ENCODE results near the gene SAP25. TPM values are rescaled to one million over a fixed set of nuclear protein-coding genes. Genes with fewer than 3 reads are reported as not detected.

Gene SAP25
- polyA plus RNA-seq, 1 donor (not counting 4 experiments of a cell fraction or from before 2014, with no cell fraction given): 0.16 TPM

- dilution Hi-C loops (cut with MboI; ENCODE audit: extremely low pct_ligation_motif_present, low sequenced_read_pairs): no loop called here
- Histone ChIP-seq H4K20me1 (ENCODE audit: control insufficient read depth, extremely low read depth, insufficient read depth, low read length) (no peaks in the 10 kb centered on the region), H3K9me3 (ENCODE audit: control insufficient read depth, low read depth, low read length) (no peaks in the 10 kb centered on the region), H3K9me1 (ENCODE audit: control insufficient read depth, extremely low read depth, insufficient read depth, low read length) (no peaks in the 10 kb centered on the region), H3K4me2 (ENCODE audit: control insufficient read depth, extremely low read depth, insufficient read depth, low read depth, low read length) (peak overlapping the region; percentile 91), H3K27ac (ENCODE audit: control insufficient read depth, insufficient read depth, low read length) (peak overlapping the region; percentile 68), H3K9ac (ENCODE audit: control insufficient read depth, extremely low read depth, insufficient read depth, low read length) (peak overlapping the region; percentile 55), H3K27me3 (ENCODE audit: control insufficient read depth, extremely low read depth, insufficient read depth, low read length) (no peaks in the 10 kb centered on the region), H3K79me2 (ENCODE audit: control insufficient read depth, insufficient read depth, low read length) (no peaks in the 10 kb centered on the region), H2AFZ (ENCODE audit: control insufficient read depth, low read length) (peak overlapping the region; percentile 82), H3K36me3 (ENCODE audit: control insufficient read depth in 2 of 2, extremely low read depth in 1 of 2, insufficient read depth in 2 of 2, low read length in 2 of 2) (peaks cover 0 to 3% of the 10 kb centered on the region in 2 experiments), H3K4me3 (ENCODE audit: control insufficient read depth in 2 of 3, extremely low read depth in 1 of 3, insufficient read depth in 2 of 3, low read depth in 1 of 3, low read length in 3 of 3) (peak overlapping the region in 2 of 3 experiments; percentile 36 to 44), H3K4me1 (ENCODE audit: control insufficient read depth, extremely low read depth, insufficient read depth, low read length) (peaks cover 17% of the 10 kb centered on the region)
- TF ChIP-seq EZH2 (IDR thresholded peaks at IDR 0.05; ENCODE audit: low read length) (no peak), CTCF (optimal IDR thresholded peaks at IDR 0.05 in 1 of 3, IDR thresholded peaks at IDR 0.05 in 1 of 3, conservative IDR thresholded peaks at IDR 0.05 in 1 of 3; ENCODE audit: extremely low read depth in 1 of 3, insufficient read depth in 2 of 3, low read length in 3 of 3) (no peak)
- DNase-seq (ENCODE audit: low read depth, low spot score): no peak
- peak; percentile 41 for FAIRE-seq
Observed at GRCh38 chr7:100545360-100546128, 28.2 kb downstream of the SAP25 start.

GRCh38 chr7:100544967-100545359, 28.7 kb downstream of the SAP25 start:
- H4K20me1 ChIP-seq (ENCODE audit: control insufficient read depth, extremely low read depth, insufficient read depth, low read length): no peaks in the 10 kb centered on the region
- peaks cover 0 to 3% of the 10 kb centered on the region in 2 experiments for H3K36me3 ChIP-seq (ENCODE audit: control insufficient read depth in 2 of 2, extremely low read depth in 1 of 2, insufficient read depth in 2 of 2, low read length in 2 of 2)
- no peaks in the 10 kb centered on the region for H3K9me1 ChIP-seq (ENCODE audit: control insufficient read depth, extremely low read depth, insufficient read depth, low read length)
- H3K4me3 ChIP-seq (ENCODE audit: control insufficient read depth in 2 of 3, extremely low read depth in 1 of 3, insufficient read depth in 2 of 3, low read depth in 1 of 3, low read length in 3 of 3): peak overlapping the region in 2 of 3 experiments; percentile 36 to 44
- H3K9me3 ChIP-seq (ENCODE audit: control insufficient read depth, low read depth, low read length): no peaks in the 10 kb centered on the region
- no peaks in the 10 kb centered on the region for H3K79me2 ChIP-seq (ENCODE audit: control insufficient read depth, insufficient read depth, low read length)
- no peaks in the 10 kb centered on the region for H3K27me3 ChIP-seq (ENCODE audit: control insufficient read depth, extremely low read depth, insufficient read depth, low read length)
- DNase-seq (ENCODE audit: low read depth, low spot score): no peak
- H3K4me1 ChIP-seq (ENCODE audit: control insufficient read depth, extremely low read depth, insufficient read depth, low read length): peaks cover 19% of the 10 kb centered on the region
- TF ChIP-seq EZH2 (IDR thresholded peaks at IDR 0.05; ENCODE audit: low read length): no peak
- peak overlapping the region; percentile 91 for H3K4me2 ChIP-seq (ENCODE audit: control insufficient read depth, extremely low read depth, insufficient read depth, low read depth, low read length)
- peak overlapping the region; percentile 55 for H3K9ac ChIP-seq (ENCODE audit: control insufficient read depth, extremely low read depth, insufficient read depth, low read length)
- peak overlapping the region; percentile 82 for H2AFZ ChIP-seq (ENCODE audit: control insufficient read depth, low read length)
- H3K27ac ChIP-seq (ENCODE audit: control insufficient read depth, insufficient read depth, low read length): peak overlapping the region; percentile 68
- dilution Hi-C loops (cut with MboI; ENCODE audit: extremely low pct_ligation_motif_present, low sequenced_read_pairs): no loop called here
- no peak for FAIRE-seq
